ENCODE results near the gene ZNF19.

Gene ZNF19

GRCh38 chr16:71443714-71444113 is 45.4 kb downstream of the ZNF19 start:
- Mint-ChIP-seq H3K27me3 (peaks cover 10% of the 10 kb centered on the region), H3K27ac (no peak overlapping the region), H3K36me3 (ENCODE audit: low read depth) (peaks cover 2% of the 10 kb centered on the region), H3K4me1 (ENCODE audit: low read depth) (no peaks in the 10 kb centered on the region), H3K9me3 (peaks cover 51% of the 10 kb centered on the region), H3K4me3 (no peak overlapping the region)
- intact Hi-C loops (cut with micrococcal nuclease) = no loop called here

- peaks cover 39% of the 10 kb centered on the region for H3K9me3 Mint-ChIP-seq
- H3K4me3 Mint-ChIP-seq = no peak within 1 kb of the TSS
- no peaks in the 10 kb centered on the region for H3K36me3 Mint-ChIP-seq (ENCODE audit: low read depth)
- H3K4me1 Mint-ChIP-seq (ENCODE audit: low read depth) = no peaks in the 10 kb centered on the region
- no peak within 1 kb of the TSS for H3K27ac Mint-ChIP-seq
- intact Hi-C loops (cut with micrococcal nuclease) = no loop called here
- peaks cover 12% of the 10 kb centered on the region for H3K27me3 Mint-ChIP-seq
Measured at GRCh38 chr16:71442051-71442440, 47.1 kb downstream of the ZNF19 start, which contains the start of gene TLE7. TSS of gene TLE7 (minus strand) at chr16:71442054. CDS start at chr16:71433324, 8,730 bp downstream.

DNA sequence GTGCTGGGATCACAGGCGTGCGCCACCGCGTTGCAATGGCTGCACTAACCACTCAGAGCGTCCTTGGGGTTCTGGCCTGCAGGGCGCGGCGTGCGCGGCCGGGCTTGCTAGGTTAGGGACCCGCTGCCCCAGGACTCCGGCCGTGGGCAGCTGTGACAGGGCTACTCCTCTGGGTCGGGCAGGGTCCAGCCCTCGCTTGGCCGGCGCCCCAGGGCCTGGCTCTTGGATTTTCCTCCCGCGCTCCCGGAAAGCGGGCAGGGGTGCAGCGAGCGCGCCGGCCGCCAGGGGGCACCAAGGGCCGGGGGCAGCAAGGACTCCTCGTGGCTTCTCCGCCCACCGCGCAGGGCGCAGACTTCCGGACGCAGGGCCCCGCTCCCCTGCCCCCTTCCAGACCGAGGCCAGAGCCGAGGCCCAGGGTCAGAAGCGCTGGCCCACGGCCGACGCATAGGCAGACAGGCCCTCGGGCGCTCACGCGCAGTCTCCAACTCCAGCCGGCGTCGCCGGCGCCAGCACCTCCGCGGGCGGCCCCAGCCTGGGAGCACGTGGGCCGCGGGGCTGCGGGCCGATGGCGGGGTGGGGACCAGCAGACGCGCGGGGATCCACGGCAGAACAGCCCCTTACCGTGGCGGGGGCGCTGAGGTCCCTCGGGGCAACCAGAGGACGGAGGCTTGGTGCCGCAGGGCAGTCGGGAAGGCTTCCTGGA is 47.6 kb downstream of the ZNF19 start:
- no peak overlapping the region for H3K4me3 Mint-ChIP-seq
- intact Hi-C loops (cut with micrococcal nuclease) = no loop called here
- H3K27ac Mint-ChIP-seq = no peak overlapping the region
- no peaks in the 10 kb centered on the region for H3K36me3 Mint-ChIP-seq (ENCODE audit: low read depth)
- no peaks in the 10 kb centered on the region for H3K4me1 Mint-ChIP-seq (ENCODE audit: low read depth)
- peaks cover 39% of the 10 kb centered on the region for H3K9me3 Mint-ChIP-seq
- peaks cover 12% of the 10 kb centered on the region for H3K27me3 Mint-ChIP-seq

DNA sequence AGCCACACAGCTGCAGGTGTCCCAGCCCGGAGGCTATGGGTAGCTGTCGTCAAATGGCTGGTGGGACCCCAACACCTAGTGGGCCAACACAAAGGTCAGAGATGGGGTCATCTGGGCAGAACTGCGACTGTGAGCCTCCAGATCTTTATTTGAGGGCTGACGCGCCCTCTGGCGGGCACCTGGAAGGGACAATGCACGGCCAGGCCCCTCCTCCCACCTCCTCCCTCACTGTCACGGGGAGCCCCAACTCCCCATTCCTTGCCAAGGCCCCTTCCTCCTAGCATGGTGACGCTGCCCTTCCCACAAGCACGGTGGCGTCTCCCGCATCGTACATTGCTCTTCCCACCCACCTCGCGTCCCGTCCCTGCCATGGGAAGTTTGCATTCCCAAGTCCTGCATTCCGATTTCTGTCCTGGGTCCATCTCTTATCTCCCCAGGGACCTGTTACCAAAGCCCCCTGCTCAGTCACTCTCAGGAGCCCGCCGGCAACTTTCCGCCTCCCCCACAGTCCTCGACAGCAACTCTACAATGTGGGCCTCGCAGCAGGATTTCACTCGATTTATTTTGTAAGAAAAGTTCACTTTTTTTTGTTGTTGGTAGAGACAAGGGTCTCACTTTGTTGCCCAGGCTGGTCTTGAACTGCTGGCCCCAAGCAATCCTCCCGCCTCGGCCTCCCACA is 48.3 kb downstream of the ZNF19 start:
- H3K4me3 Mint-ChIP-seq = no peak overlapping the region
- H3K27ac Mint-ChIP-seq = no peak overlapping the region
- H3K9me3 Mint-ChIP-seq = peaks cover 33% of the 10 kb centered on the region
- no peaks in the 10 kb centered on the region for H3K36me3 Mint-ChIP-seq (ENCODE audit: low read depth)
- peaks cover 12% of the 10 kb centered on the region for H3K27me3 Mint-ChIP-seq
- intact Hi-C loops (cut with micrococcal nuclease) = no loop called here
- H3K4me1 Mint-ChIP-seq (ENCODE audit: low read depth) = no peaks in the 10 kb centered on the region

DNA sequence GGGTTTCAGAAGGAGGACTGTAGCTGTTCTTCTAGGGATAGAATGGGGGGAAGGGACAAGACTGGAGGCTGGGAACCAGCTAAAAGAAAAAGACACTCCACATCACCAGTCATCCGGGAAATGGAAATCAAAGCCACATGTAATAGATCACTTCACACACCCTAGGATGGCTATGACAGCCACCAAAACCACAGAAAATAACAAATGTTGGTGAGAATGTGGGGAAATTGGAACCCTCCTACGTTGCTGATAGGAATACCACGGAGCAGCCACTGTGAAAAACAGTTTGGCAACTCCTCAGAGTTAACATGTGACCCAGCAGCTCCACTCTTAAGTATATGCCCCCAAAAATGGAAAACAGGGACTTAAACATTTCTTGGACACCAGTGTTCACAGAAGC is 49.6 kb downstream of the ZNF19 start:
- H3K9me3 Mint-ChIP-seq = peaks cover 21% of the 10 kb centered on the region
- no peak overlapping the region for H3K4me3 Mint-ChIP-seq
- peaks cover 12% of the 10 kb centered on the region for H3K27me3 Mint-ChIP-seq
- H3K36me3 Mint-ChIP-seq (ENCODE audit: low read depth) = no peaks in the 10 kb centered on the region
- no peaks in the 10 kb centered on the region for H3K4me1 Mint-ChIP-seq (ENCODE audit: low read depth)
- H3K27ac Mint-ChIP-seq = no peak overlapping the region
- intact Hi-C loops (cut with micrococcal nuclease) = no loop called here

DNA sequence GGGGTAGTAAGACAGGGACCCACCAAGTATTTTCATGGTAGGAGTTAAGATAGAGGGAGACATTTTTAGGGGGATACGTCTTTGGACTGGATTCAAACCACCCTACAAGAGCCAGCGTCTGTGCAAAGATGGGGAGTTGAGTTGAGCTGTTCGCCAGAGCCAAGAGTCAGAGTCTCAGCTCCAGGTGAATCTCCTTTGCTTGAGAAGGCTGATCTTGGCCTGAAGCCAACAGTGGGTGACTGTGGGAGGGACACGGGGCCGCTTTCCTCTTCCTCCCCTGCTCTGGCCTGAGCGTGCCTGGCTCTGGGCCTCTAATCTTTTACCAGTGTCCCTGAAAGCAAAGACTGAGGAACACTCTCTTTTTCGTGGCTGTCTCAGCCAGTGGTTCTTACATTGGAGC is 52.7 kb downstream of the ZNF19 start:
- H3K4me1 Mint-ChIP-seq (ENCODE audit: low read depth) = no peaks in the 10 kb centered on the region
- H3K27ac Mint-ChIP-seq = no peak overlapping the region
- no peaks in the 10 kb centered on the region for H3K36me3 Mint-ChIP-seq (ENCODE audit: low read depth)
- no peak overlapping the region for H3K4me3 Mint-ChIP-seq
- peaks cover 12% of the 10 kb centered on the region for H3K27me3 Mint-ChIP-seq
- intact Hi-C loops (cut with micrococcal nuclease) = no loop called here
- no peaks in the 10 kb centered on the region for H3K9me3 Mint-ChIP-seq

DNA sequence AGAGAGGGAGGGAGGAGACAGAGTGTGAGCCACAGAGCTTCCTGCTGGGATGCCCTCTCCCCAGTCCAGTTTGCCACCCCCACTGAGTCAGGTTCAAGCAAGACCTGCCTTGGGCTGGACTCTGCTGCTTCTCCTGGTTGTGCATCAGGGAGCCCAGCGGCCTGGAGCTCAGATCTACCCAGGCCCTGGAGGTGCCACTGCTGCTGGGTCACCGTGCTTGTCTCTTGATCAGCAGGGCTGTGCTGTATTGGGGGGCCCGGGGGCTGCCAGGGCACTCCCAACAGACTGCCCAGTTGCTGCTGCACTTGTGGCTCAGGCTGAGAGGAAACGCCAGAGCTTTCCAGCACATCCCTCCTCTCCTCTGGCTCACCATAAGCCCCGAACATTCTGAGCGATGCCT is 56.2 kb downstream of the ZNF19 start:
- Mint-ChIP-seq H3K4me1 (ENCODE audit: low read depth) (no peaks in the 10 kb centered on the region), H3K4me3 (no peak overlapping the region), H3K36me3 (ENCODE audit: low read depth) (no peaks in the 10 kb centered on the region), H3K27me3 (peaks cover 14% of the 10 kb centered on the region), H3K27ac (no peak overlapping the region), H3K9me3 (no peaks in the 10 kb centered on the region)
- intact Hi-C loops (cut with micrococcal nuclease) = no loop called here

DNA sequence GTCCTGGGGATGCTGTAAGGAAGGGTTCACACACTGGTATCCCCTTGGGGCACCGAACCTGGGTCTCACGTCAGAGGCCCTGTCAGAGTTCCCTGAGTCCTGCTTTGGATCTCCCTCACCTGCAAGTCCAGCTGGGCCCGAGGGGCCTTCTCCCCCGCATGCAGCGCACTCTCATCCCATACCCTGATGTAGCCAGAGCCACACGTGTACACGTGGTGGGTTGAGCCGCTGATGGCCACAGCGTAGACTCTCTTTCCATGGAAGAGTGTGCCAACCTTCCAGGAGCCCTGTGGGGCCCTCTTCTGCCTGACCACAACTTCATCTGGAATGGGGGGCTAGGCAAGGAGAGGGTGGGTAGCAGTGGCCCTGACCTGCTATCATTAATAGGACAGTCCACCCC is 57.1 kb downstream of the ZNF19 start:
- Mint-ChIP-seq H3K4me1 (ENCODE audit: low read depth) (no peaks in the 10 kb centered on the region), H3K27me3 (peaks cover 20% of the 10 kb centered on the region)

DNA sequence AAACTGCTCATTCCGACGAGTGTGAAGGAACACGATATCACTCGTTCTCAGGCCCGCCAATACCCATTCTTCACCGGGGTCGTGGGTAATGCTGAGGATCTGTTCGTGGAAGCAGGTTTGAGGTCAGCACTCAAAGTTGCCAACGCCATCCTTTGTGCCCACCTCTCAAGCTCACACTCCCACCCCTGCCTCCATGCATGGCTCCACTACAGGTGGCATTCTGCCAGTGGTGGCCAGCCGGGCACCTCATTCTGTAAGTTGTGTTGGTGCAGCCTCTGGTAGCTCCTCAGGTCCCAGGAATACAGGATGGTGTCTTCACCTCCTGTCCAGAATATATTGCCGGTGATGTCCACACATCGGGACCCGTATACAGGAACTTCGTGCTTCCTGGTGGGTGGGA is 57.9 kb downstream of the ZNF19 start:
- intact Hi-C loops (cut with micrococcal nuclease) = no loop called here
- H3K27me3 Mint-ChIP-seq = peaks cover 28% of the 10 kb centered on the region
- H3K27ac Mint-ChIP-seq = no peak overlapping the region
- no peaks in the 10 kb centered on the region for H3K36me3 Mint-ChIP-seq (ENCODE audit: low read depth)
- H3K4me1 Mint-ChIP-seq (ENCODE audit: low read depth) = no peaks in the 10 kb centered on the region
- no peak overlapping the region for H3K4me3 Mint-ChIP-seq
- no peaks in the 10 kb centered on the region for H3K9me3 Mint-ChIP-seq

More for the DNA sequence above, 57.1 kb downstream of the ZNF19 start:
- no peaks in the 10 kb centered on the region for H3K36me3 Mint-ChIP-seq (ENCODE audit: low read depth)
- no peak overlapping the region for H3K27ac Mint-ChIP-seq
- intact Hi-C loops (cut with micrococcal nuclease) = no loop called here
- H3K9me3 Mint-ChIP-seq = no peaks in the 10 kb centered on the region
- H3K4me3 Mint-ChIP-seq = no peak overlapping the region

DNA sequence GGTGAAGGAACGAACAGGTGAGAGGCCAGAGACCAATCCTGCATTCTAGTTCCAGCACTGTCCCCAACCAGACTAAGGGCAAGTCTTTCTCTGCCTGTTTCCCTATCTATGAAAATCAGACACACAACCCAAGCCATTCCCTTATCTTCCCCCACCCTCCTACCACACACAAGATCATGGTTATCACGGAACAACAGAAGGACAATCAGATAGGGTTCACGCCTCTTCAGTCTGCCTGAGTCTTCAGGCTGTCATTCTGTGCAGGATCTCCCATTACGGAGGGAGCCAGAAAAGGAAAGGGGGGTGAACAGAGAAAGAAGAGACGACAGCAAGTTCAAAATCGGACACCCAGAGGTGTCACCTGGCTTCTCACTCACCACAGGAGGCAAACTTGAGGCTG is 58.4 kb downstream of the ZNF19 start:
- H3K36me3 Mint-ChIP-seq (ENCODE audit: low read depth) = no peaks in the 10 kb centered on the region
- no peak overlapping the region for H3K27ac Mint-ChIP-seq

GRCh38 chr16:71429581-71429980 is 59.5 kb downstream of the ZNF19 start:
- intact Hi-C loops (cut with micrococcal nuclease) = no loop called here
- Mint-ChIP-seq H3K27me3 (peaks cover 42% of the 10 kb centered on the region), H3K4me1 (ENCODE audit: low read depth) (no peaks in the 10 kb centered on the region), H3K4me3 (no peak overlapping the region), H3K9me3 (no peaks in the 10 kb centered on the region), H3K27ac (no peak overlapping the region), H3K36me3 (ENCODE audit: low read depth) (no peaks in the 10 kb centered on the region)

More for the DNA sequence above, 58.4 kb downstream of the ZNF19 start:
- intact Hi-C loops (cut with micrococcal nuclease) = no loop called here
- Mint-ChIP-seq H3K9me3 (no peaks in the 10 kb centered on the region), H3K27me3 (peaks cover 32% of the 10 kb centered on the region), H3K4me1 (ENCODE audit: low read depth) (no peaks in the 10 kb centered on the region), H3K4me3 (no peak overlapping the region)

DNA sequence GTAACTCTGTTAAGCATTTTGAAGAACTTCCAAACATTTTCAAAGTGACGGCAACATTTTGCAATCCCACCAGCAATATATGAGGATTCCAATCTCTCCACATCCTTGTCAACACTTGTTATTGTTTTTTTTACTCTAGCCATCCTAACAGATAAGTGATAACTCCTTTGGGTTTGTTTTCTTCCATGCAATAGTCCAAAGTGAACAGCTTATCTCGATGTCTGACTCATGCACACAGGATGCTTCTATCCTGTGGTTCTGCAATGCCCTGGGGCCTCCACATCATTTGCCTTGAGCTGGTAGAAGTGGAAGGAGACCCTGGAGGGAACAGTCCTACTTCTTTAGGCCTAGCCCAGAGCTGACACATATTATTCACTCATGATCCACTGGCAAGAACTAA is 60.2 kb downstream of the ZNF19 start:
- intact Hi-C loops (cut with micrococcal nuclease) = no loop called here
- H3K36me3 Mint-ChIP-seq (ENCODE audit: low read depth) = no peaks in the 10 kb centered on the region
- H3K27me3 Mint-ChIP-seq = peaks cover 47% of the 10 kb centered on the region
- H3K9me3 Mint-ChIP-seq = no peaks in the 10 kb centered on the region
- no peak overlapping the region for H3K27ac Mint-ChIP-seq
- no peak overlapping the region for H3K4me3 Mint-ChIP-seq
- no peaks in the 10 kb centered on the region for H3K4me1 Mint-ChIP-seq (ENCODE audit: low read depth)

GRCh38 chr16:71428385-71428784 is 60.7 kb downstream of the ZNF19 start:
- intact Hi-C loops (cut with micrococcal nuclease) = no loop called here
- Mint-ChIP-seq H3K9me3 (no peaks in the 10 kb centered on the region), H3K27ac (no peak overlapping the region), H3K27me3 (peaks cover 48% of the 10 kb centered on the region), H3K36me3 (ENCODE audit: low read depth) (no peaks in the 10 kb centered on the region), H3K4me3 (no peak overlapping the region), H3K4me1 (ENCODE audit: low read depth) (no peaks in the 10 kb centered on the region)

GRCh38 chr16:71426880-71427615 is 62.1 kb downstream of the ZNF19 start:
- H3K27ac Mint-ChIP-seq = no peak overlapping the region
- peaks cover 49% of the 10 kb centered on the region for H3K27me3 Mint-ChIP-seq
- H3K36me3 Mint-ChIP-seq (ENCODE audit: low read depth) = no peaks in the 10 kb centered on the region
- intact Hi-C loops (cut with micrococcal nuclease) = no loop called here
- no peaks in the 10 kb centered on the region for H3K9me3 Mint-ChIP-seq
- no peak overlapping the region for H3K4me3 Mint-ChIP-seq
- H3K4me1 Mint-ChIP-seq (ENCODE audit: low read depth) = no peaks in the 10 kb centered on the region

Measured in dendritic cell treated with granulocyte-macrophage colony-stimulating factor and Interleukin-4, amounts not matched to agents 40 ng/mL and 50 ng/mL, for 4 days (primary cell).